NCI-H748 treated with DMSO at 0.1 percent for 48 hours (cell line): Measurements from ENCODE around the gene GMPPB.
A peak's percentile ranks its signal among the peaks of the same experiment; 100 is the strongest.
"Not testable (repeated sequence)": the region's sequence is repeated elsewhere in the genome, so short reads cannot be mapped to it uniquely, and the experiment has no call there.

Source experiments
- DNase-seq: peaks from one replicate; lab custom pipeline; 2025; lab: John Stamatoyannopoulos, UW

Gene GMPPB

DNA sequence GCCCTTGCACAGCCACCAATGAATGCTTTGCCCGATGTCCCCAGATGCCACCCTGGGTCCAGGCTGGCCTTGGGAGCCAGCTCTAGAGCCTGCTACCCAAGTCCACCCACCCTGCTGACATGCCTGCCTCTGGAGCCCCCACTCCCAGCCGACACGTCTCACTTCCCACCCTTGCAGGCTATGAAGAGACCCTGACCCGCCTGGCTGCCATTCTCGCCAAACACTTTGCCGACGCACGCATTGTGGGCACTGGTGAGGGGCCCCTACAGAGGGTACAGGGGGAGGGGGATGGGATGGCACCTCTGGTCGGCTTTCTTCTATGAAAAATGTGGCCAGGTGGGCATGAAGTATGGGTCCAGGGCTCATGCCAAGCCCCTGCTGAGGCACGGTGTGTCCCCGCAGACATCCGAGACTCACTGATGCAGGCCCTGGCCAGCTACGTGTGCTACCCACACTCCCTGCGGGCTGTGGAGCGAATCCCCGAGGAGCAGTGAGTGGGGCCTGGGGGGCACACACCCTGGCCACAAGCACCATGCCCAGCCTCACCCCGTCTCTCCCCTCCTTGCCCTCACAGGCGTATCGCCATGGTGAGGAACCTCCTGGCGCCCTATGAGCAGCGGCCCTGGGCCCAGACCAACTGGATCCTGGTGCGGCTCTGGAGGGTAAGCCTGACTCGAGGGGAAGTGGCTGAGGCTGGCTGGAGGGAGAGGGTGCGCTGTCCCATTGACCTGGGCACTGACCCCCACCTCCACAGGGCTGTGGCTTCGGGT is 10.2 kb downstream of the GMPPB start:
- no peak for DNase-seq

- DNase-seq: no peak
These were observed 11.0 kb downstream of the GMPPB start for GRCh38 chr3:49712631-49713317.

DNA sequence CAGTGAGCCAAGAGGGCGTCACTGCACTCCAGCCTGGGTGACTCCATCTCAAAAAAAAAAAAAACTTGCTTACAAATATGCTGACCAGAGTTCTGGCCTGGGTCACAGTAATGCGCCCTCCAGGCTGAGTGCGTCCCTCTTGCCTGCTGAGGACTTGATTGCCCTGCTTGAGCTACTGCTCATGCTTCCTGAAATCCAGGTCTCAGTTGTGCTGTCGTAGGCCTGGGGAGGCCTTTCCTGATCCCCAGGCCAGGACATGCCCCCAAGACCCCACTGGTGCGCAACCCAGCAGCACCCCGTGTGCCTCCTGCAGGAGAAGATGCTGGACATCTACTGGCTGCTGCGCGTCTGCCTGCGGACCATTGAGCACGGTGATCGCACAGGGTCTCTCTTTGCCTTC is 11.6 kb downstream of the GMPPB start:
- DNase-seq: no peak

DNA sequence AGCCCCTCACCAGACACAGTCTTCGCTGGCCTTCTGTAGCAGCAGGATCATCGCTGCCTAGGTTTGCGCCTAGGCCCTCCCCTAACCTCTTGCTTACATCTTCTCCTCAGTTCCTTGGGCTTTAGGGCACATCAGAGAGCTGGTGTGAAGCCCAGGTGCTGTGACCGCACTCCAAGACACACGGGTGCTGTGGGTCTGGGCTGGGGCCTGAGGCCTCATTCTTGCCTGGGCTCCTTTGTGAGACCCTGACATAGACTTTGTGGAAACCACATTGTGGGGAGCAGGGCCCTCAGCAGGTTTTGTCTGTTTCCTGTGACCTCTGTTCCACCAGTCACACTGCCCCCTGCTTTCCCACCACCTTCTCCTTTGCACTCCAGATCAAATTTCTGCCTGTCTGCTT is 12.3 kb downstream of the GMPPB start:
- no peak for DNase-seq

- no peak for DNase-seq
These were observed 13.9 kb downstream of the GMPPB start for GRCh38 chr3:49709852-49710251.

- no peak for DNase-seq
These were observed 16.7 kb downstream of the GMPPB start for GRCh38 chr3:49707113-49707480.

DNA sequence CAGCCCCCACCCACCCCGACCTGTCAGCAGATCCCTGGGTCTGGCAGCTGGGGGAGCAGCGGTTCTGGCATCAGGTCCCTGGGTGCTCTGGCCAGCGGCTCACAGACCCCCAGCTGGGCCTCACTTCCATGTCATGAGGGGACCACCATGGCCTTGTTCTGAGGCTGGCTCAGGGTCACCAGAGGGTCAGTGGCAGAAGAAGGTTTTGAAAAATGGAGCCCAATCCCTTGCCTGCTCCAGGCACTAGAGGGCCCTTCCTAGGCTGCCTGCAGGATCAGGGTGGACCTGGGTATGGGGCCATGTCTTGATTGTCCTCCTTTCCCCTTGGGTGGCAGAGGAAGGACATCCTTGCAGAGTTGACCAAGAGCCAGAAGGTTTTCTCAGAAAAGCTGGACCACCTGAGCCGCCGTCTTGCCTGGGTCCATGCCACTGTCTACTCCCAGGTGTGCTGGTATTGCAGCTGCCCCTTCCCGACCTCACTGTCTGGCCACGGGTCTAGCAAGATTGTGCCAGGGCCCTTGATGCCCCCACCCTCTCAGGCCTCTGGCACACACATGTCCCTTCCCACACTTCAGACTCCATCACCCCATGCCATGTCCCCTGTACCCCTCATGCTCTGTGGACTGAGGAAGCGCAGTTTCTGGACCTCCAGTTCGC is 17.2 kb downstream of the GMPPB start:
- no peak for DNase-seq

GRCh38 chr3:49705390-49705960 is 18.3 kb downstream of the GMPPB start:
- no peak for DNase-seq

GRCh38 chr3:49704629-49705028 is 19.1 kb downstream of the GMPPB start:
- DNase-seq: no peak

DNA sequence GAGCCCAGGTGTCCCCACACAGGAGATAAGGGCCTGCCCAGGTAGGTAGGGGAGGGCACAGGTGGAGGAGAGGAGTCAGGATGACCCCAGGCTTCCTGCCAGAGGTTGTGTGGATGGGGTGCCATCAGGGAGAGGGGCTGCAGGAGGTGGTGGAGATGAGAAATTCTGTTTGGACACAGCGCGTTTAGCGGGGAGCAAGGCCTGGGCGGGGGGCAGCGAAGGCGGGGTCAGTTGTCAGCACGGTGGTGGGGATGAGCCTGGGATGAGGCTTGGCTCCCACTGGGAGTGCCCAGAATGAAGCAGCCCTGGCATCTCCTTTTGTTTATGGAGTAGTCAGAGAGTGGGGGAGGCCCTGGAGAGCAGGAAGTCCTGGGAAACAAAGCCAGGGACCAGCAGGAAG is 19.8 kb downstream of the GMPPB start:
- no peak for DNase-seq

DNA sequence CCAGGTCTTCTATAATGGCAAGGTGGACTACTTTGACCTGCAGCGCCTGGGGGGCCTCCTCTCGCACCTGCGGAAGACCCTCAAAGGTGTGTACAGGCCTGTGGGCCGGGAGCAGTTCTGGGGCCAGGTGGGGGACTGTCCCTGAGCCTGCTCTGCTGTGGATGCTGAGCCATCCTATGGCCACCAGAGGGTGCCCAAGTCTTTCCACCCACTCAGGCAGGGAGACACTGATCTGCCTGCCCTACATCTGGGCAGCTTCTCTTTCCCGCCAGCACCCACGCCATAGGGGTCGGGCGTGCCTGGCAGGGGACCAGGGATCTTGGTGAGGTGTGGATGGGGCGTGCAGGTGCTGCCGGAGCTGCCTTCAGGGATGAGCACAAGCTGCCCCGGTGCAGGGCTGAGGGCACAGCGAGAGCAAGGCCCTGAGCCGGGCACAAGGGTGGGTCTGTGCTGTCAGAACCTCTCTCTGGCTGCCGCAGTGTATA is 20.3 kb downstream of the GMPPB start:
- DNase-seq: peak; percentile 19

- DNase-seq: no peak
These were observed 21.1 kb downstream of the GMPPB start for GRCh38 chr3:49702672-49703071.

DNA sequence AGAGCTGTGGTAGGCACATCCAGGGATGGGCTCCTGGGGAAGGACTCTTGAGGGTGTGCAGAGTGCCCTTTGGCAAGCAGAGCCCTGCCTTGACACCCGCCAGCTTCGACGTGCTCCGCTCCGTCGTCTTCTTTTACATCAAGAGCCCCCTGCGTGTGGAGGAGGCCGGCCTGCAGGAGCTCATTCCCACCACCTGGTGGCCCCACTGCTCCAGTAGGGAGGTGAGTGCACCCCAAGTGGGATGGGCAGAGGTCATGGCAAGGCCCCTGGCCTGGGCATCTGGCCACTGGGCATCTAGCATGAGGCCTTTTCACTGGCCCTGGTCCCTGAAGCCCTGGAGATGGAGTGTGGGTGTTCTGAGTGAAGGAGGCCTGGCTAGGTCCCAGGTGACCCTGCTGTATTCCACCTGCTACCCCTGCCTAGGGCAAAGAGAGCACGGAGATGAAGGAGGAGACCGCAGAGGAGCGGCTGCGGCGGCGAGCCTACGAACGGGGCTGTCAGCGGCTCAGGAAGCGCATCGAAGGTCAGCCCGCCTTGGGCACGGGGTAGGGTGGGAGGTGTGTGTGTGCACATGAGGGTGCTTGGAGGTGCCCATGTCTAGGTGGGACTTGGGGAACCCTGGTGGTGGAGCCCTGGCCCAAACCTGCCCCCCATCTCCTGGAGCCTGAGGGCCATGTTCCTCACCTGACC is 22.2 kb downstream of the GMPPB start:
- no peak for DNase-seq

DNA sequence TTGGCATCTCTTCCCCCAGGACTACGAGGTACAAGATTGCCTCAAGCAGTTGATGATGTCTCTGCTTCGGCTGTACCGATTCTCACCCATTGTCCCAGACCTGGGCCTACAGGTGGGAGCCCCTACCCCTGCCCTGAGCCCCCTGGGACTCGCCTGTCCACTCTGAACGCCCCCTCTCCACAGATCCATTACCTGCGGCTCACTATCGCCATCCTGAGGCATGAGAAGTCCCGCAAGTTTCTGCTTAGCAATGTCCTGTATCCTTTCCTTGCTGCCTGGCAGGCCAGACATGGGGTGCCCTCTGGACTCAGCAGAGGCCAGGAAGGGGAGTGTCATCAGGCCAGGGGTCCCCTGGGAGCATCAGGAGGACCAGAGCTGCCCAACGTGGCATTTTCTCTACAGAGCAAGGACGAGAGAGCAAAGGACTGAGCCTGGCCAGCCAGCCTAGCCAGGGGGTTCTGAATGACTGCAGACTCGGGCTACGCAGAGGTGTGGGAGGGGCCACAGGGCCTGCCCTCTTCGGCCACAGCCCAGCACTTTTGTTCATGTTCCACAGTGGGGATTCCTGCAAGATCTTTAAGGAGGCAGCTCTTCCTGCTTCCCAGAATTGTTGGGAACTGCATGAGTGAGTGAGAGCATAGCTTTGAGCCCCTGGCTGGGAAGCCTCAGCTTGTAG is 23.2 kb downstream of the GMPPB start:
- DNase-seq: no peak

DNA sequence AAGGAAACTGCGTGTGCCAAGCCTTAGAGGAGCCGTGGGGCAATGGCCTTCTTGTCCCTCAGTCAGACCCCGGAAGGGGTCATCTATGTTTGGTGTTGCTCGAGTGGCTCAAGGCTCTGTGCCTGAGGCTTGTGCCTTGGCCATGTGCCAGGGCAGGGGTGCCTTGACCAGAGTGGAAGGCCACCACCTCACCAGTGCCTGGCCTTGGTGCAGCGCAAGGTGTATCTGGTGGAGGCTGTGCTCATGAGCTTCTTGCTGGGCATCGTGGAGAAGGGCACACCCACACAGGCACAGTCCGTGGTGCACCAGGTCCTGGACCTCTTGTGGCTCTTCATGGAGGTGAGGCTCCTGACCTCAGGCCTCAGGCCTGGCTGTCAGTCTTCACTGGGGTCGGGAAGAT is 23.7 kb downstream of the GMPPB start:
- no peak for DNase-seq

- DNase-seq: no peak
These were observed 24.3 kb downstream of the GMPPB start for GRCh38 chr3:49699281-49699979.

DNA sequence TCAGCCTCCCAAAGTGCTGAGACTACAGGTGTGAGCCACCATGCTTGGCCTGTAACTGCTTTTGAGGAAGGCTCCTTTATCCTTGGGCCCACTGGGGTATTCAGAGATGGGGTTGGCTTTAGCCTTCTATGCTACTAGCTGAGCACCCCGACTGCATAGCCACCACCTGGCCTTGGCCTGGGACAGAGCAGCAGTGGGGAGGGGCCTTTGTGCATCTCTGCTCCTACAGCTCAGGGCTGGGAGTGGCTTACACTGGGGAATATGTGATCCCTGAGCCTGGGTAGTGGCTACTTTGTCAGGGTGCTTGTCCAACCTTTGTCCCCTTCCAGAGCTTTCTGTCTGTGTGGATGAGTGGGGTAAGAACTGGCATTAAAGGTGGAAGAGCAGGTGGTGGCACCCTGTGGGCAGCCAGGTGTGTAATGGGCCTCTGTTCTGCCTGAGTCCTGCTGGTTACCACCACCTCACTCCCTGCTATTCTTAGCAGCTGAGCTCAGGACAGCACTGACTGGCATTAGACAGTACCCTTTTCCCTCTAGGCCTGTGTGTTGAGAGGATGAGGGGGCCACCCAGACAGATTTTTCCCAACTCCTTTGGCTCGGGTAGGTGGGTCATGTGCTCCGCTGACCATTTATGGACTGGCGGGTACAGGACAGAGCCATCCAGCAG is 28.3 kb downstream of the GMPPB start:
- not testable (repeated sequence) for DNase-seq

DNA sequence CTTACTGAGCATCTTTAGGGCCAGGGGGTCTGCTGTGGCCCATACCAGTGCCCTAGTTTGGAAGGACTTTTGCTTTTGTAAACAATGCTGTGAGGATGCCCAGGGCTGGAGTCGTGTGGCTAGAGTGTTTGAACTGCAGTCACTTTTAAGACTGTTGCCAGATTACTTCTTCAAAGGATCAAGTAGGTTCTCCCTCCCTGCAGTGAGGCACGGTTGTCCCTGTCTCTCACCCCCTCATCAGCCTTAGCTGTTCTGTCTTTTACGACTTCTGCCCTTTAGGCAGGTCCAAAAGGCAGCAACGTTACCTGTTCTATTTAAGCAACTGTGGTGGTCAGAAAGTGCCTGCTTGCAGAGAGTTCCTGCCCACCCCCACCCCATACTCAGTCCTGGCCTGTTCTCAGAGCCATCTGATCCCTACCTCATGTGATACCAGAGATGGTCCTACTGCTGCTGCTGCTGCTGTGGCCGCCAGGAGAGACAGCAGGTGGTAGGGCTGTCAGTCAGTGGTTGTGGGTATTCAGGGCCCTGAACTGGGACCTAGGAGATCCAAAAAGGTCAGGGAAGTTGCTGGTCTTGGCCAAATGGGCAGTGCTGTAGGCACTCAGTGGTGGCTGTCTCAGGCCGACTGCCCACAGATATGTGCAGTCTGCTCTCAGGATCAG is 29.2 kb downstream of the GMPPB start:
- not testable (repeated sequence) for DNase-seq

DNA sequence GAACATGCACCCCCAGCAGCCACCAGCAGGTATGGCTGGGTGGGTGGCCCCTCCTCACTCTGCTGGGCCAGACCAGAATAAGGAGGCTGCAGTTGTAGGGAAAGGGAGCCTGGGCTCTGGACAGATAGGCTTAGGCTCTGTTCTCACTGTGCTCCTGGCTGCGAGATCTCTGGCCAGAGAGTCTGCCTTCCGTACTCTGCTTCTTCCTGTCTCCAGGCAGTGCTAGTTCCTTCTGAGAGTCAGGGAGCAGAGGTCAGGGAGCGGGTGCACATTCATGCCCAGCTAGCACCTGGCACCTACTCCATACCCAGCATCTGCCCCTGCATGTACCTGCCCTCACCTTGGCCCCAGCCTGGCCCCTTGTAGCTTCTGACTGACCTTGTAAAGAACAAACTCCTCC is 32.3 kb downstream of the GMPPB start:
- DNase-seq: not testable (repeated sequence)

GRCh38 chr3:49690856-49691255 is 32.9 kb downstream of the GMPPB start:
- DNase-seq: not testable (repeated sequence)
